ENCODE measurements around the gene ZNF669.

DNA sequence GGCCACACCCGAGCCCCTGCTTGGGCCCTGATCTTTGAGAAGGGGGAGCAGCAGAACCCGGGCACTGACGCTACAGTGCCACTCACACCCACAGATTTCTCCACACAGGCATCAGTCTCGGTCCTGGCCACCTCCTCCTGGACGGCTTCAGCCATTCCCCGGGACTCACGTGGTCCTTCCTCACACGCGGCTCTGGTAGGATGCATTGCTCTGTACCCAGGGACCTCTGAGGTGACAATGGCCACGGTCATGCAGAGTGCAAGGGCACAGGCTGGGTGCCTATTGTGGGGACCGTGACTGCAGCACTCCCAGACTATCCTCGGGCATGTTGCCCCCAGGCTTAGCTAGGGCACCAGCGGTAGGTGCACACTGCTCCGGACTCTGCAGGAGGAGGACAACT, 13.7 kb downstream of the ZNF669 start:
- TF ChIP-seq, protein P1, sequence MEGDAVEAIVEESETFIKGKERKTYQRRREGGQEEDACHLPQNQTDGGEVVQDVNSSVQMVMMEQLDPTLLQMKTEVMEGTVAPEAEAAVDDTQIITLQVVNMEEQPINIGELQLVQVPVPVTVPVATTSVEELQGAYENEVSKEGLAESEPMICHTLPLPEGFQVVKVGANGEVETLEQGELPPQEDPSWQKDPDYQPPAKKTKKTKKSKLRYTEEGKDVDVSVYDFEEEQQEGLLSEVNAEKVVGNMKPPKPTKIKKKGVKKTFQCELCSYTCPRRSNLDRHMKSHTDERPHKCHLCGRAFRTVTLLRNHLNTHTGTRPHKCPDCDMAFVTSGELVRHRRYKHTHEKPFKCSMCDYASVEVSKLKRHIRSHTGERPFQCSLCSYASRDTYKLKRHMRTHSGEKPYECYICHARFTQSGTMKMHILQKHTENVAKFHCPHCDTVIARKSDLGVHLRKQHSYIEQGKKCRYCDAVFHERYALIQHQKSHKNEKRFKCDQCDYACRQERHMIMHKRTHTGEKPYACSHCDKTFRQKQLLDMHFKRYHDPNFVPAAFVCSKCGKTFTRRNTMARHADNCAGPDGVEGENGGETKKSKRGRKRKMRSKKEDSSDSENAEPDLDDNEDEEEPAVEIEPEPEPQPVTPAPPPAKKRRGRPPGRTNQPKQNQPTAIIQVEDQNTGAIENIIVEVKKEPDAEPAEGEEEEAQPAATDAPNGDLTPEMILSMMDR (IDR thresholded peaks at IDR 0.05; ENCODE audit: insufficient read depth, low read length) = no peak
- no peak for TF ChIP-seq POLR2AphosphoS5 (IDR thresholded peaks at IDR 0.05; ENCODE audit: low read depth)

Measured in HL-60 (cell line).